ENCODE measurements around the gene MAPK6.

DNA sequence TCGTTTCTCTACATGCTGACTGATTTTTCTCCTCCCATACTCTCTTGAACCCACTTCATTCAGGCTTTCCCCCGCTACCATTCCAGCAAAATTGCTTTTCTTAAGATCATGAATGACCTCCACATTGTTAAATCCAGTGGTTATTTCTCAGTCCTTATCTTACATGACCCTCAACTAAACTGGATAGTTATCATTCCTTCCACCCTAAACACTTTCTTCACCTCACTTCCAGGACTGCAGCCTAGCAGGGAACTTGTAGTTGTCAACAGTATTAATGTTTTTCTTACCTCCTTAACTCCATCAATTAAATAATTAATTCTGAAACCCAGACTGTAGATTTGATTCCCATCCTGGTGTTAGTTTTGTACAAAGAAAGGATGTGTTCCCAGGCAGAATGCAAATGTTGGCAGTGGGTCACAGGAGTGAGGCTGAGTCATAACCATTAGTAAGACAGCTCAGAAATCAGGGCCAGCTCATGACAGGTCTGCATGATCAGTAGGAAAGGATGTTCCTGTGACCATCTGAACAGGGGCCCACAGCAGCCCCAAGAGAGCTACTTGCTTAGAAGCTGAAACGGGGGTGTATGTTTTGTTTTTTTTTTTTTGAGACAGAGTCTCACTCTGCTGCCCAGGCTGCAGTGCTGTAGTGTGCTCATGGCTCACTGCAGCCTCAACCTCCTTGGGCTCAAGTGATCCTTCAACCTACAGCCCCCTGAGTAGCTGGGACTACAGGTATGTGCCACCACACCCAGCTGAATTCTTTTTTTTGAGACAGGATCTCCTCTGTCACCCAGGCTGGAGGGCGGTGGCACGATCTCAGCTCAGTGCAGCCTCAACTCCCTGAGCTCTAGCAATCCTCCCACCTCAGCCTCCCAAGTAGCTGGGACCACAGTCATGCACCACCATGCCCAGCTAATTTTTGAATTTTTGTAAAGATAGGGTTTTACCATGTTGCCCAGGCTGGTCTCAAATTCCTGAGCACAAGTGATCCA, 84.5 kb downstream of the MAPK6 start:
- TF ChIP-seq REST (IDR thresholded peaks at IDR 0.05; ENCODE audit: insufficient read depth in 1 of 2, low read depth in 2 of 2, low read length in 2 of 2) (0 out of 4 replicates have a peak, but pooled peaks of 1 of the 2 experiments have one; percentile 45), POLR2AphosphoS5 (IDR thresholded peaks at IDR 0.05; ENCODE audit: low read depth, low read length) (no peak), SIN3A (IDR thresholded peaks at IDR 0.05; ENCODE audit: borderline replicate concordance, insufficient read depth, low read length) (no peak; the same call in 1 of the 2 replicates), FOXP2 (optimal IDR thresholded peaks at IDR 0.05; ENCODE audit: borderline replicate concordance, extremely low read depth, extremely low read length, insufficient read depth) (peak; percentile 75)

Data from PFSK-1 (cell line).